Gastroesophageal sphincter (tissue), 3 donors: ENCODE measurements around the gene MGAM2.

Experiments used
- EP300 ChIP-seq: sonication (generic); formaldehyde crosslinking; IDR thresholded peaks from one replicate; pipeline ENCODE4 v1.6.1; 2017; ENCODE audit warnings: antibody characterized with exemption, mild to moderate bottlenecking
- POLR2A ChIP-seq, 2 donors: fragments of 450-650 bp; IDR thresholded peaks; one replicate each; pipeline ENCODE4 v1.6.1; 2017; ENCODE audit warnings: antibody characterized with exemption in 2 of 2, mild to moderate bottlenecking in 2 of 2, moderate library complexity in 1 of 2
- TF ChIP-seq, protein P1 (sequence below), 4 experiments: fragments of 200-600 bp in 2 of 4; fragments of 450-650 bp in 2 of 4; sonication (generic) in 1 of 4; IDR thresholded peaks; one replicate each; pipeline ENCODE4 v1.5.1; 2017 to 2019; ENCODE audit warnings: antibody characterized with exemption in 4 of 4, mild to moderate bottlenecking in 2 of 4, moderate library complexity in 2 of 4

DNA sequence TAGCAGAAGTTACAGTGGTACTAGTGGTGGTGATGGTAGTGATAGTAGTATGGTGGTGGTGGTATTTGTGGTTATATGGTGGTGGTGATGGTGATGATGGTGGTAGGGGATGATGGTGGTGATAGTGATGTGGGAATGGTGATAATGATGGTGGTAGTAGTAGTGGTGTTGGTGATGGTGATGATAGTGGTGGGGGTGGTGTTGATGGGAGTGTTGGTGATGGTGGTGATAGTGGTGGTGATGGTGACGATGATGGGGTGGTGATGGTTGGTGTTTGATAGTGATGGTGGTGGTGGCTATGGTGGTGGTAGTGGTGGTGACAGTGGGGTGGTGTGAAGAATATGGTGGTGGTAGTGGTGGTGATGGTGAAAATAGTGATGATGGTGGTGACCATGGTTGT lies 27.9 kb upstream of the MGAM2 start:
- TF ChIP-seq, protein P1, sequence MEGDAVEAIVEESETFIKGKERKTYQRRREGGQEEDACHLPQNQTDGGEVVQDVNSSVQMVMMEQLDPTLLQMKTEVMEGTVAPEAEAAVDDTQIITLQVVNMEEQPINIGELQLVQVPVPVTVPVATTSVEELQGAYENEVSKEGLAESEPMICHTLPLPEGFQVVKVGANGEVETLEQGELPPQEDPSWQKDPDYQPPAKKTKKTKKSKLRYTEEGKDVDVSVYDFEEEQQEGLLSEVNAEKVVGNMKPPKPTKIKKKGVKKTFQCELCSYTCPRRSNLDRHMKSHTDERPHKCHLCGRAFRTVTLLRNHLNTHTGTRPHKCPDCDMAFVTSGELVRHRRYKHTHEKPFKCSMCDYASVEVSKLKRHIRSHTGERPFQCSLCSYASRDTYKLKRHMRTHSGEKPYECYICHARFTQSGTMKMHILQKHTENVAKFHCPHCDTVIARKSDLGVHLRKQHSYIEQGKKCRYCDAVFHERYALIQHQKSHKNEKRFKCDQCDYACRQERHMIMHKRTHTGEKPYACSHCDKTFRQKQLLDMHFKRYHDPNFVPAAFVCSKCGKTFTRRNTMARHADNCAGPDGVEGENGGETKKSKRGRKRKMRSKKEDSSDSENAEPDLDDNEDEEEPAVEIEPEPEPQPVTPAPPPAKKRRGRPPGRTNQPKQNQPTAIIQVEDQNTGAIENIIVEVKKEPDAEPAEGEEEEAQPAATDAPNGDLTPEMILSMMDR (IDR thresholded peaks at IDR 0.05), result no peak
- TF ChIP-seq POLR2A (IDR thresholded peaks at IDR 0.05) (no peak), EP300 (no peak)
